ENCODE data around the gene THAP11.

THAP11 gene

DNA sequence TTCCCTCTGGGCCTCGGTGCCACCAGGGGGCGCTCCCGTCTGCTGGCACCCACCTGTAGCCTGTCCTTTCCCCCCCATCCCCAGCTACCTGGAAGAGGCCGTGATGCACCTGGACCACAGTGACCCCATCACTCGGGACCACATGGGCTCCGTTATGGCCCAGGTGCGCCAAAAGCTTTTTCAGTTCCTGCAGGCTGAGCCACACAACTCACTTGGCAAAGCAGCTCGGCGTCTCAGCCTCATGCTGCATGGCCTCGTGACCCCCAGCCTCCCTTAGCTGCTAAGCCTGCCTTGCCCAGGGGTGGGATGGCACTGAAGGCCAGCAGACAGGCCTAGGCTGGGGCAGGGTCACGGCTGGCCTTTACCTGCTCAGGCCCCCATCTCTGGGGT, 41.7 kb downstream of the THAP11 start:
- DNase-seq (ENCODE audit: low read depth) = peak; percentile 71

DNA sequence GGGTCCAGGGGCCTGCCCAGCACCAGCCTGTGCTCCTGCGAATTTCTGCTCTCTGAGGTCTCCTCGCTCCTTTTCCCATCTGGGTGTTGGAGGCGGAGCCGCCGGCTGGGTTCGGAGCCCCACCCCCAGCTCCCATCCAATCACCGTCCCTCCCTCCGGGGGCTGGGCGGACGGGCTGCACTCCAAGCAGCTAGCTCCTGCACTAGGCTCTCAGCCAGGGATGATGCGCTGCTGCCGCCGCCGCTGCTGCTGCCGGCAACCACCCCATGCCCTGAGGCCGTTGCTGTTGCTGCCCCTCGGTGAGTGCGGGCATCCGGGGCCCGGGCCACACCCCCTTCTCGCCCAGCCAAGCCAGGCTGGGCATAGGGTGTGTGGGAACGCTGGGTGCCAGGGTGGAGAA, 42.6 kb downstream of the THAP11 start, which contains the start of gene NRN1L:
NRN1L (plus strand) TSS at position 202 of the 400 bp plus-strand sequence; CDS start at position 221, 19 bp downstream.
- DNase-seq (ENCODE audit: low read depth) = no peak

DNA sequence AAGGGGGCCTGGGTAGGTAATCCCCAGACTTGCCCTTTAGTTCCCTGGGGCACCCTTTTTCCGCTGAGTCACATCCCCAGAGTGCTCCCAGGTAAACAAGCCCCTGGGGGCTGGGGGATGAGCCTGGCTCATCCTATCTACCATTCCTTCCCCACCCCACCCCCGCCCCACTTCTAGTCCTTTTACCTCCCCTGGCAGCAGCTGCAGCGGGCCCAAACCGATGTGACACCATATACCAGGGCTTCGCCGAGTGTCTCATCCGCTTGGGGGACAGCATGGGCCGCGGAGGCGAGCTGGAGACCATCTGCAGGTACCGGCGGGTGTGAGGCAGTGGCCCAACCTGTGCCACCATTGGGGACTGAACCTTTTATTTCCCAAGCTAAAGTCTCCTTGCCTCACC, 43.4 kb downstream of the THAP11 start:
- no peak for DNase-seq (ENCODE audit: low read depth)

DNA sequence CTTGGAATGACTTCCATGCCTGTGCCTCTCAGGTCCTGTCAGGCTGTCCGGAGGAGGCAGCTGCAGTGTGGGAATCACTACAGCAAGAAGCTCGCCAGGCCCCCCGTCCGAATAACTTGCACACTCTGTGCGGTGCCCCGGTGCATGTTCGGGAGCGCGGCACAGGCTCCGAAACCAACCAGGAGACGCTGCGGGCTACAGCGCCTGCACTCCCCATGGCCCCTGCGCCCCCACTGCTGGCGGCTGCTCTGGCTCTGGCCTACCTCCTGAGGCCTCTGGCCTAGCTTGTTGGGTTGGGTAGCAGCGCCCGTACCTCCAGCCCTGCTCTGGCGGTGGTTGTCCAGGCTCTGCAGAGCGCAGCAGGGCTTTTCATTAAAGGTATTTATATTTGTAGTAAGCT, 43.9 kb downstream of the THAP11 start:
- no peak for DNase-seq (ENCODE audit: low read depth)

DNA sequence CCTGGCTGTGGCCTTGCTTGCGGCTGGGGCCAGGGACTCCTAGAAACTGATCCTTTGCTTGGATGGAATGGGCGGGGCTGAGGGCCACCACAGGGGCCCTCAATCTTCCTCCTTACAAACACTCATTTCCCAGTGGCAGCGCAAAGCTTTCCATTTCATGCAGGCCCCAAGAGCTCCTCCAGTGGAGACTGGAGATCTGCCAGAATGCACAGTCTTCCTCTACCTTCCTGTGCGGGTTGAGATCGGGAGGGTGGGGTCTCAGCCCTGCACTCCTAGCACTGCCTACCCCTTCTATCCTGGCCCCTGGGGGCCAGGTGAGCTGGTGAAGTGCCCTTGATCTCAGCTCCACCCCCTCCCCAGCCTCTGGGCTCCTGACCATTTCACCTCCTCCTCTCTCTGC, 44.3 kb downstream of the THAP11 start:
- no peak for DNase-seq (ENCODE audit: low read depth)

DNA sequence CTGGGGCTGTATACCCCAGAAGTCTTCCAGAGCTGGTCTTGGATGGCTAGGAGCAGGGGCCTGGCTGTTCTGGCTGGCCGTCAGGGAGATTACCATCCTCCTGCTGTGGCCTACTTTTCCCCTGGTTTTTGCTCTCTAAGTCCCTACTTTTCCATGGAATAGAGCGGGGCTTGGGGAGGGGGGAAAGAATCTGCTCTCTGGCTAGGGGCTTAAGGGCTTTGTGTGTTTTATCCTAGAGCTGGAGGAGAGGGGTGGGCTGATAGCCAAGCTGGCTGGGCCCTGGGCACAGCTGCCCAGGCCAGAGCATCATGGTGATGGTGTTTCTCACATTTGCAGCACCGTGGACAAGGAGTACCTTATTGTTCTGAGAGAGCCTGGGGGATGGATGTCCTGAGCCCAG, 46.2 kb downstream of the THAP11 start:
- DNase-seq (ENCODE audit: low read depth) = no peak

DNA sequence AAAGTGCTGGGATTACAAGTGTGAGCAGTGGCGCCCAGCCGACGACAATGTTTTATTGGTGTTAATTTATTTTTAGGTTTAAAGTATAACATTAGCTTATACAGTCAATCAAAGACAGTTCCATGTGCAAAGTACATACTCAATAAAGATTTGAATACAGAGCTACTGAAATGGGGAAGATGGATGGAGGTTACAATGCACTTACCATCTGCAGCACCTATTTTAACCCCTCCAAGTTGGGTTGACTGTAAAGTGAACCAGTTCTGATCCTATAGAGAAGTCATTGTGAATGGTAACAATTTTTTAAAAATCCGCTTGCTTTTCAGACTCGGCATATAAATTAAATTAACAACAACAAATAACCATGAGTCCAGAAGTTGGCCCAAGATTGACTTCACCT, 50.3 kb downstream of the THAP11 start:
- DNase-seq (ENCODE audit: low read depth) = no peak

DNA sequence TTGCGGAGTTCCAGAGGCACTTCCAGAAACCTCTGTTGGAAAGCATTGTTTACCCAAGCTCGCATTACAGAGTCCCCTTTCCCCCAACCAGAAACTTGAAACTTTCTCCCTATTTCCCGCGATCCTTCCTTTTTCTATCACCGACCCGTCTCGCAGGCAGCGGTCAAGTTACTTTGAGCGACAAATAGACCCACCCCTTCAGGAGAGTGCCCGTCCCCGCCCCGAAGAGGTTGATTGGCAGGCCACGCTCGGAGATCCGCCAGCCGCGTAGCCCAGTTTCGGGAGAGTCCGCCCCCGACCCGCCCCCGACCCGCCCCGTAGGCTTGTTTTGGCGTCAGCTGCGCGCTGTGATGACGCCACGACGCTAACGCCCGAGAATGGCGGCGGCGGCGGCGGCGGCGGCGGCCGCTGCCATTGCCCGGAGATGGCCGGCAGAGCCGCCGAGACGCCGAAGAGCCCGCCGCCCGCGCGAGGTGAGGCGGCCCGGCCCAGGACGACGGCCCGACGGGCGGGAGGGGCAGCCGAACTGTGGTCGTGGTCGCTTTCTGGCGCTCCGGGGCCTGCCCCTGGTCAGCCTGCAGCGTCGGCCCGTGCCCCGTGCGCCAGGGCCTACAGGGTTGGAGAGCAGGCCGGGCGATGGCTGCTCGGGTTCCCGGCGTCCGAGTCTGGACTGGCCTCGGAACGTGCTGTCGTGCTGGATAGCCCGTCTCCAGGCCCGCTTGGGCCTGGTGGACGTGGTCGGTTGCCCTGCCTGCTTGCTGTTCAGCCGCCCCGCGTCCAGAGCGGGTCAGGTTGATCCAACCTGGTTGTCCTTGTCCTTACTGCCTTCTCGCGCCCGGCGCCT, 51.0 kb downstream of the THAP11 start, which contains the start of gene PSKH1:
PSKH1 (plus strand) TSS at position 356 of the 844 bp plus-strand sequence. CDS start 15,496 bp downstream, outside the sequence.
- DNase-seq (ENCODE audit: low read depth) = peak; percentile 86
